K562 (cell line): ENCODE results near the gene CRIP1. TPM values are rescaled to one million over a fixed set of nuclear protein-coding genes. Genes with fewer than 3 reads are reported as not detected.

ENCODE experiments used
- BCOR ChIP-seq: fragments of 450-650 bp; IDR thresholded peaks from 2 replicates; pipeline ENCODE4 v1.6.1; 2016
- DIDO1 ChIP-seq: fragments of 450-650 bp; IDR thresholded peaks from 2 replicates; pipeline ENCODE4 v1.6.1; 2016; ENCODE audit warnings: low read depth, missing biosample characterization, missing genetic modification characterization
- GTF3C2 ChIP-seq: IDR thresholded peaks from 3 replicates; pipeline ENCODE4 v1.6.1; 2011; ENCODE audit warnings: borderline replicate concordance, mild to moderate bottlenecking, moderate library complexity; ENCODE audit not compliant: insufficient read length; ENCODE audit errors: extremely low read depth
- HCFC1 ChIP-seq: IDR thresholded peaks from 2 replicates; pipeline ENCODE4 v1.6.1; 2012; ENCODE audit warnings: low read depth, low read length, improper control_type of control experiment
- HOMEZ ChIP-seq: fragments of 250-450 bp; sonication (Bioruptor Pico); IDR thresholded peaks from 2 replicates; pipeline ENCODE4 v1.4.0; 2020; ENCODE audit warnings: mild to moderate bottlenecking, moderate library complexity
- ID3 ChIP-seq, 2 experiments: fragments of 250-450 bp in 1 of 2; fragments of 450-650 bp in 1 of 2; sonication (Bioruptor Pico) in 1 of 2; IDR thresholded peaks; 2 replicates each; pipeline versions ENCODE4 v1.6.1 to v1.8.0; 2016 to 2021; ENCODE audit warnings: mild to moderate bottlenecking in 2 of 2, moderate library complexity in 2 of 2, missing compliant biosample characterization in 1 of 2, missing genetic modification characterization in 1 of 2
- JUND ChIP-seq, 2 experiments: IDR thresholded peaks; 2 replicates in 1 of 2; 3 replicates in 1 of 2; pipeline ENCODE4 v1.6.1; 2011; ENCODE audit warnings: borderline replicate concordance in 2 of 2, low read depth in 2 of 2, low read length in 2 of 2, improper control_type of control experiment in 1 of 2, missing biosample characterization in 1 of 2, missing genetic modification characterization in 1 of 2, missing genetic modification reagents in 1 of 2
- MYBL2 ChIP-seq, 2 experiments: fragments of 450-650 bp in 1 of 2; sonication (generic) in 1 of 2; formaldehyde crosslinking in 1 of 2; IDR thresholded peaks; 2 replicates each; pipeline versions ENCODE4 v1.6.1 to v1.8.1; 2017 to 2022; ENCODE audit warnings: borderline replicate concordance in 1 of 2, inconsistent platforms in 1 of 2, low read depth in 1 of 2, mild to moderate bottlenecking in 1 of 2, missing genetic modification reagents in 1 of 2, moderate library complexity in 1 of 2
- NFRKB ChIP-seq: fragments of 450-650 bp; IDR thresholded peaks from 2 replicates; pipeline ENCODE4 v1.6.1; 2016; ENCODE audit warnings: low read depth
- PTBP1 ChIP-seq: fragments of 200-400 bp; formaldehyde crosslinking; IDR thresholded peaks from 2 replicates; pipeline ENCODE4 v1.6.1; 2017; ENCODE audit warnings: low read depth, low read length
- SAFB ChIP-seq: fragments of 200-400 bp; formaldehyde crosslinking; IDR thresholded peaks from 2 replicates; pipeline ENCODE4 v1.6.1; 2017; ENCODE audit warnings: low read depth, low read length, borderline replicate concordance
- SIN3B ChIP-seq: fragments of 450-650 bp; IDR thresholded peaks from 2 replicates; pipeline ENCODE4 v1.6.1; 2017; ENCODE audit warnings: low read depth, mild to moderate bottlenecking, moderate library complexity
- SUPT5H ChIP-seq: fragments of 450-650 bp; IDR thresholded peaks from 2 replicates; pipeline ENCODE4 v1.6.1; 2016
- TAF1 ChIP-seq: IDR thresholded peaks from 2 replicates; pipeline ENCODE4 v1.6.1; 2011; ENCODE audit warnings: mild to moderate bottlenecking, low read length, moderate library complexity; ENCODE audit not compliant: insufficient read depth, control insufficient read depth, severe bottlenecking; ENCODE audit errors: extremely low read depth
- ZNF174 ChIP-seq: fragments of 250-450 bp; sonication (Bioruptor Pico); IDR thresholded peaks from 2 replicates; pipeline ENCODE4 v1.4.0; 2020; ENCODE audit warnings: mild to moderate bottlenecking
- ZNF263 ChIP-seq: sonication (generic); formaldehyde crosslinking; IDR thresholded peaks from 2 replicates; pipeline ENCODE4 v1.8.0; 2022; ENCODE audit warnings: mild to moderate bottlenecking, missing genetic modification reagents, borderline replicate concordance
- polyA plus RNA-seq, 8 experiments: library from polyadenylated mRNA; depleted of rRNA in 4 of 8; stranded (reverse) in 5 of 8; unstranded in 3 of 8; fragments of >200 nt; fragmentation: Nextera tagmentation in 2 of 8; fragmentation: Illumina TruSeq in 1 of 8; extraction: Ambion mirVana in 2 of 8; extraction: Trizol in 1 of 8; gene quantifications; 2 replicates each; pipeline versions ENCODE4 v1.2.1 to v1.2.3, GENCODE V29; 2011 to 2014; ENCODE audit warnings: inconsistent platforms in 1 of 8, missing spikeins in 1 of 8
- total RNA-seq, 7 experiments: library from RNA; depleted of rRNA in 6 of 7; stranded (reverse); fragments of >200 nt in 6 of 7; fragmentation: Illumina TruSeq in 2 of 7; extraction: Trizol in 2 of 7; gene quantifications; 2 replicates each; pipeline versions ENCODE4 v1.2.1 to v1.2.3, GENCODE V29; 2011 to 2021; ENCODE audit warnings: low replicate concordance in 1 of 7
- TF ChIP-seq, protein P1 (sequence below): fragments of 250-450 bp; sonication (Bioruptor Pico); IDR thresholded peaks from 2 replicates; pipeline ENCODE4 v1.5.0; 2022; ENCODE audit warnings: mild to moderate bottlenecking

CRIP1 gene
- total and polyA plus RNA-seq, 9 of the 15 experiments (the other 6 are each of a cell fraction or from before 2014, with no cell fraction given): 0.11 to 0.58 (median 0.14) TPM; not detected in 6

GRCh38 chr14:105485739-105486162 is 935 bp upstream of the CRIP1 start (continued):
- no peak for TF ChIP-seq GTF3C2
- TF ChIP-seq ZNF174 (CRISPR knock-in tag): no peak
- no peak for TF ChIP-seq ZNF263
- no peak for TF ChIP-seq TAF1
- no peak for TF ChIP-seq PTBP1
- no peak for TF ChIP-seq SIN3B
- TF ChIP-seq HCFC1: no peak
- TF ChIP-seq ID3 (CRISPR knock-in tag; IDR thresholded peaks at IDR 0.05): no peak
- TF ChIP-seq ID3 (tag; IDR thresholded peaks at IDR 0.05): no peak
- TF ChIP-seq, protein P1, sequence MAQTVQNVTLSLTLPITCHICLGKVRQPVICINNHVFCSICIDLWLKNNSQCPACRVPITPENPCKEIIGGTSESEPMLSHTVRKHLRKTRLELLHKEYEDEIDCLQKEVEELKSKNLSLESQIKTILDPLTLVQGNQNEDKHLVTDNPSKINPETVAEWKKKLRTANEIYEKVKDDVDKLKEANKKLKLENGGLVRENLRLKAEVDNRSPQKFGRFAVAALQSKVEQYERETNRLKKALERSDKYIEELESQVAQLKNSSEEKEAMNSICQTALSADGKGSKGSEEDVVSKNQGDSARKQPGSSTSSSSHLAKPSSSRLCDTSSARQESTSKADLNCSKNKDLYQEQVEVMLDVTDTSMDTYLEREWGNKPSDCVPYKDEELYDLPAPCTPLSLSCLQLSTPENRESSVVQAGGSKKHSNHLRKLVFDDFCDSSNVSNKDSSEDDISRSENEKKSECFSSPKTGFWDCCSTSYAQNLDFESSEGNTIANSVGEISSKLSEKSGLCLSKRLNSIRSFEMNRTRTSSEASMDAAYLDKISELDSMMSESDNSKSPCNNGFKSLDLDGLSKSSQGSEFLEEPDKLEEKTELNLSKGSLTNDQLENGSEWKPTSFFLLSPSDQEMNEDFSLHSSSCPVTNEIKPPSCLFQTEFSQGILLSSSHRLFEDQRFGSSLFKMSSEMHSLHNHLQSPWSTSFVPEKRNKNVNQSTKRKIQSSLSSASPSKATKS (CRISPR knock-in tag): no peak
- no peak for TF ChIP-seq NFRKB
- no peak for TF ChIP-seq BCOR
- no peak for TF ChIP-seq HOMEZ (CRISPR knock-in tag)
- TF ChIP-seq SAFB: no peak
- 0 out of 2 replicates have a peak, but pooled peaks have one; percentile 9 for TF ChIP-seq JUND (IDR thresholded peaks at IDR 0.05; ENCODE audit: borderline replicate concordance, low read depth, low read length)
- TF ChIP-seq JUND (tag; IDR thresholded peaks at IDR 0.05; ENCODE audit: borderline replicate concordance, low read depth, low read length): no peak
- no peak for TF ChIP-seq MYBL2 (IDR thresholded peaks at IDR 0.05; ENCODE audit: low read depth)
- no peak for TF ChIP-seq MYBL2 (CRISPR knock-in tag; IDR thresholded peaks at IDR 0.05; ENCODE audit: borderline replicate concordance)
- TF ChIP-seq SUPT5H: no peak
- no peak for TF ChIP-seq DIDO1 (tag)
